Medulla oblongata (tissue), 1 donor: Measurements from ENCODE around the gene ALDH2.
"Not testable (repeated sequence)": the region's sequence is repeated elsewhere in the genome, so short reads cannot be mapped to it uniquely, and the experiment has no call there.

ENCODE experiments used
- DNase-seq: peaks from one replicate; pipeline ENCODE4 v3.0.0-alpha.2; 2015; ENCODE audit errors: extremely low spot score

ALDH2 gene

DNA sequence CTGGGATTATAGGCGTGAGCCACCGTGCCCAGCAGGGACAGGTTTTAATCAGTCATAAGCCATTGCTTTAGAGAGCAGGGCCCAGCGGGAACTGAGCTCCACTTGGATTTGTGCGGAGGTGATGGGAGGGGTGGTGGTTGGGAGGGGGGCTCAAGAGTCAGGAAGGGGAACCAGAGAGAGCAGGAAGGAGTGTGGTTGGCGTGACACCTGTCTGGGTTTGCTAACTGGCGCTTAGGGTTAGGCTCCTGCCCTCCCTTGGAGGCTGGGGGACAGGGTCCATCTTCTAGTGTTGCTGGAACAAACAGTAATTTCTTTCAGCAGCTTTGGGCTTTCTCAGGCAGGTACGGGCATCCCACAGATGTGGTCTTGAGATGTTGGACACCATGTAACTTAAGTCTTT lies 7.5 kb upstream of the ALDH2 start:
- DNase-seq = no peak

DNA sequence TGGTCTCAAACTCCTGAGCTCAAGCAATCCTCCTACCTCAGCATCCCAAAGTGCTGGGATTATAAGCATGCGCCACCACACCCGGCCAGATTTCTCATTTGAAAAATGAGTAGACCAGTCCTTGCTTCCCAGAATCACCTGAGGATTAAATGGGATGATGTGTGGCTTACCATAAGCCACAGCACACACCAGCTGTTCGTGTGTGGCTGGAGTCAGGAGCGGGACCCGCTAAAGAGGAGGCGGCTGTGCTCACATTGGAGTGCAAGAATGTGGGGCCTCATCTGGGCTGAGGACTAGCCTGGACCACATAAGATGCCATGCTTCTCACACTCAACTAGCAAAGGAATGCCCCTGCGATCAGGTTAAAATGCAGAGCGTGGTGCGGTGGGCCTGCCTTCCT lies 6.7 kb upstream of the ALDH2 start:
- no peak for DNase-seq

DNA sequence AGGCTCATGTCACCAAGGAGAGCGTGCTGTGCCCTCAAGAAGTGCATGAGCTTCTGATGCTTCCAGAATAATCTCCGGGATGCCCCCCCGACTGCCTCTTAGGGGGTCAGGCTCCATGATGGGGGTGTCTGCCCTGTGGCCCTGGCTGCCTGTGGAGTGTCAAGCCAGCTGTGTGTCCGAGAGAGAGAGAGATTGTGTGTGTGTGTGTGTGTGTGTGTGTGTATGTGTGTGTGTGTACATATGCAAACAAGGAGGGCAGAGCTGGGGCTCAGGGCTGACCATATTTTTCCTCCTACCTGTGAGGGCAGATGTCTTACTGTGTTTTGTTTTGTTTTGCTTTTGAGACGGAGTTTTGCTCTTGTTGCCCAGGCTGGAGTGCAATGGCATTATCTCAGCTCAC lies 5.6 kb upstream of the ALDH2 start:
- DNase-seq = no peak

- DNase-seq = no peak
Measured at GRCh38 chr12:111761706-111762105, 5.0 kb upstream of the ALDH2 start.

DNA sequence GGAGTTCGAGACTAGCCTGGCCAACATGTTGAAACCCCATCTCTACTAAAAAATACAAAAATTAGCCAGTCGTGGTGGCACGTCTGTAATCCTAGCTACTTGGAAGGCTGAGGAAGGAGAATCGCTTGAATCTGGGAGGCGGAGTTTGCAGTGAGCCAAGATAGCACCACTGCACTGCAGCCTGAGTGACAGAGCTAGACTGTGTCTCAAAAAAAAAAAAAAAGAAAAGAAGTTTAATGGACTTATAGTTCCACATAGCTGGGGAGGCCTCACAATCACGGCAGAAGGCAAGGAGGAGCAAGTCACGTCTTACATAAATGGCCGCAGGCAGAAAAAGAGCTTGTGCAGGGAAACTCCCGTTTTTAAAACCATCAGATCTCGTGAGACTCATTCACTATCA lies 3.2 kb upstream of the ALDH2 start:
- DNase-seq = not testable (repeated sequence)

DNA sequence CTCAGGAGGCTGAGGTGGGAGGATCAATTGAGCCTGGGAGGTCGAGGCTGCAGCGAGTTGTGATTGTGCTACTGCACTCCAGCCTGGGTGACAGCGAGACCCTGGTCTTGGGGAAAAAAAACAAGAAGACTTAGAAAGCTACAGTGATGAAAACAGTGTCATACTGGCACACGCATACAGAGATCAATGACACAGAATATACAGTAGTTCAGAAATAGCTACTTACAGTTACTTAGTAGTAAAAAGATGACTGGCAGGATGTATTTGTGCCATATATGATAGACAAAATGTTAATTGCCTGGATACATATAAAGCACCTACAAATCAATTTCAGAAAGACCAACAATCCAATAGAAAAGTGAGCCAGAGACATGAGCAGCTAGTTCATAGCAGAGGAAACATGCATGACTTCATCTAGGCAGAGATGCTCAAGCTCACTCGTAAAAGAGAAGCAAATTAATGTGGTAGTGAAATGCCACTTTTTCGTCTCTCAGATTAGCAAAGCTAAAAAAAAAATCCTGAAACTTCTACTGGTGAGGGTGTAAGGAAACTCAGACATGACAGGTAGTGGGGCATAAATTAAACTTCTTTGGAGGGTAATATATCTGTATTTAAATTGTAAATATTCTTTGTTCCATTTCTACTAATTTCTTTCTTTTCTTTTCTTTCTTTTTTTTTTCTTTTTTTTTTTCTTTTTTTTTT lies 2.5 kb upstream of the ALDH2 start:
- no peak for DNase-seq

- peak; percentile 40 for DNase-seq
Measured at GRCh38 chr12:111767362-111768158, 827 bp downstream of the ALDH2 start.

- DNase-seq = no peak
Measured at GRCh38 chr12:111768159-111768895, 1.6 kb downstream of the ALDH2 start.

DNA sequence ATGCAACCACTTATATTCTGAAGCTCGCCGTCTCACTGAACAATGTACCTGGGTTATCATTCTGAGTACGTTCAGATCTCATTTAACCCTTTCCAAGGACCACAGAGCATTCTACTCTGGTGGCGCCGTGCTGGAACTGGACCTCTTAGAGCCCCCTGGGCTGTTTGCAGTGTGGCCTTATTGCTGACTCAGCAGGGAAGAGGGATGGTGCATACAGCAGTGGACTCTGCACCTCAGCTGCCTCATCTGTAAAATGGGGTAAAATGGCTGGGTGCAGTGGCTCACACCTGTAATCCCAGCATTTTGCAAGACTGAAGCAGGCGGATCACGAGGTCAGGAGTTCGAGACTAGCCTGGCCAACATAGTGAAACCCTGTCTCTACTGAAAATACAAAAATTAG lies 2.9 kb downstream of the ALDH2 start:
- DNase-seq = no peak

GRCh38 chr12:111773801-111774551 lies 7.2 kb downstream of the ALDH2 start:
- DNase-seq = peak; percentile 82

DNA sequence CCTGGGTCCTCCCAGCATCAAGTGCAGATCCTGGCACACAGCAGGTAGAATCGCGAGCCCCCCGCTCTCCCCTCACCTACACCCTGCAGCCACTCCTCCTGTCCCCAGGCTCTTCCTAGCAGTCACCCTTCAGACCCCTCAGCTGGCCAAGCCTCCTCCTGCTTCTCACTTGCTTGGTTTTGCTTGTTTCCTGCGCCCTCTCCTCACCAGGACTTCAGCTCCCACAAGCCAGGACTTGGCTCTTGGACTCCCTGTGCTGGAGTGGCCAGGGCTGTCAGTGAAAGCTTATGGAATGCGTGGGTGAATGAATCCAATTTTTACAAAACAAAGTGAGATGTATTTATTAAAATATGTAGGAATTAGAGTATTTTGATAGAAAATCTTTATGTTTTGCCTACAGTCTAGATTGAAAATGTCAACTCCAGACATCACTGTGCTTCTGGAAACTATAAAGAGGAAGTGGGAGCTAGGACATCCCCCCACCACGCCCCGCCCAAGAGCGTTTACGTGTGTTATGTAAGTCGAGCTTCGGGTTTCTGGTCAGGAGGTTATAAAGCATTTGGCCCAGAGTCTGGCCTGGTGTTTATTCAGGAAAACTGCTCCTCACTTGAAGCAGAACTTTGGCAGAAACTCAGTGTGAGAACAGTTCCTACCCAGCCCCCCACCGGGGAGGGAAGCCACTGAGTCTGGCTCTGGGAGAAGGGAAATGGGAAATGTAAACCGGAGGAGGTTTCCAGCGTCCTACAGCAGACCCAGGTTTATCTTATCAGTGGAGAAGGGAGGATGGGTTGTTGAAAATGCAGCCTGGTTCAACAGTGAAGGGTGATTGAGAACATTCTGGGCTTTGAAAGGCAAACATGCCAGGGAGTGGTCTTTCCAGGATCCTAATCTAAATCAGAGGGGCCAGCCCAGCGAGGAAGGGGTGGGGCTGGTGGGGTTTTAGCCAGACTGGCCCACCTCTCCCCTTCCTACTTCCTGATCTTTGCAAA lies 8.8 kb downstream of the ALDH2 start:
- DNase-seq = peak; percentile 95

GRCh38 chr12:111776836-111777344 lies 10.2 kb downstream of the ALDH2 start:
- DNase-seq = no peak

GRCh38 chr12:111777345-111778045 lies 10.8 kb downstream of the ALDH2 start:
- peak; percentile 70 for DNase-seq

DNA sequence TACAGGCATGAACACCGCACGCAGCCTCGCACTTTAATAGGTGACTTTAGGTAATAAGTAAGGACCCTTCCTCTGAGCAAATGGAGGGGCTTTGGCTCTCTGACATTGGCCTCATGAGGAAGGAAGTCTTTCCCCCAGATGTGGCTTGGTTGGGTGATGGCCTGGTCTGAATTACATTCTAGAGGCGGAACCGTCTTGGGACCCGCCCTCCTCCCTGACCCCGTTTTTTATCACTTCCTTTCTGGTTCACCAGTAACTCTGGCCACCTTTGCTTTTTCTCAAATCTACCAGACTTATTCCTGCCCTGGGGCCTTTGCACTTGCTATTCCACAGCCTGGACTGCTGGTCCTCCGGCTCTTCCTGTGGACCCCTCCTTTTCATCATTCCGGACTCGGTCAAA lies 13.4 kb downstream of the ALDH2 start:
- DNase-seq = no peak

DNA sequence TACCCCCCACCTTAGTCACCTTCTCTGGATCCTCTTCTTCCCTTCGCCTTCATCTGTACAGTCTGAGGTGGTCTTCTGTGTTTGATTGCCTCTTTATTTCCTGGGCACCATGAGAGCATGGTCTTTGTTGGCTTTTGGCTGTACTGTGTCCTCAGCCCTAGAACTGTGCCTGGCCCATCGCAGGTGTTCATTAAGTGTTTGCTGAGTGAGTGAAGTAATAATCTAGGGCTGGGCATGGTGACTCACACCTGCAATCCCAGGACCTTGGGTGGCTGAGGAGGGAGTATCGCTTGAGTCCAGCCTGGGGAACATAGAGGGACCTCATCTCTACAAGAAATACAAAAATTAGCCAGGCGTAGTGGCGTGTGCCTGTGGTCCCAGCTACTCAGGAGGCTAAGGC lies 13.9 kb downstream of the ALDH2 start:
- no peak for DNase-seq

DNA sequence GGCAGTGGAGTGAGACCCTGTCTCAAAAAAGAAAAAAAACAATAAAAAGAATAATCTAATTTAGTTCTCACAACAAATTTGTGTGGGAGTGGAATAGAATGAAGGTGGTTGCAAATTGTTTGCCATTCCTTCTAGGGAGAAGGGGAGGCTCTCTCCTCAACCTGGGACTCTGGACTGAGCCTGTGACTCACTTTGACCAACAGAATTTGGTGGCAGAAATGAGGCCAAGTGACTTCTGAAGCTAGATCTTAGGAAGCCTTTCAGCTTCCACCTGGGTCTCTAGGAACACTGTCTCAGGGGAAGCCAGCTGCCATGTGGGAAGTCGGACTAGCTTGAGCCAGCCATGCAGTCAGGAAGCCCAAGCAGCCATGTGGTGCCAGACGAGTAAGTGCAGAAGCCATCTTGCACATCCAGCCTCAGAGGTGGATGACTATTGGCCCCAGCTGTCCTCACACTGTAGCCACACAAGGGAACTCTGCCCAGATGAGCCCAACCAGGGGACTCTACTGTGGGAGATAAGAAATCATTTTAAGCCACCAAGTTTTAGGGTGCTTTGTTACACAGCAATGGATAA lies 14.4 kb downstream of the ALDH2 start:
- DNase-seq = no peak

- no peak for DNase-seq
Measured at GRCh38 chr12:111783046-111783445, 16.3 kb downstream of the ALDH2 start.

GRCh38 chr12:111784953-111785352 lies 18.2 kb downstream of the ALDH2 start:
- no peak for DNase-seq

DNA sequence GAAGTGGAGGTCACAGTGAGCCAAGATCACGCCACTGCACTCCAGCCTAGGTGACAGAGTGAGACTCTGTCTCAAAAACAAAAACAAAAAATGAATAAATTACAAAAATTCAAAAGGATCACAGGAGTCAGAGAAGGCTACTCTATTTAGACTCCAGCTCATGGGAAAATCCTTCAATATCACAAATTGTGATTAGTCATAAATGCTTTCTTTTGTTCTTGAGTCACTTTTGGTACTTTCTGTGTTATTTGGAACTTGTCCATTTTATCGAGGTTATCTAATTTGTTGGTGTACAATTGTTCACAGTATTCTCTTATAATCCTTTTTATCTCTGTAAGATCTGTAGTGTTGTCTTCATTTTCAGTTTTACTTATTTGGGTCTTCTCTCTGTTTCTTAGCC lies 18.9 kb downstream of the ALDH2 start:
- DNase-seq = no peak
